GM23338 (cell line): Measurements from ENCODE around the gene CHST13. TPM values are rescaled to one million over a fixed set of nuclear protein-coding genes. Genes with fewer than 3 reads are reported as not detected.

Experiments
- ATAC-seq: fragments of 200-7000 bp; cut with Tn5 transposase; 3 replicates; pipeline ENCODE4 v1.9.1; 2020
- DNase-seq: peaks from one replicate; pipeline ENCODE4 v3.0.0-alpha.2; 2015; ENCODE audit warnings: low spot score
- H2AFZ ChIP-seq: fragments of 200-600 bp; sonication (generic); 2 replicates; pipeline ENCODE4 v1.8.0; 2016; ENCODE audit warnings: antibody characterized with exemption, mild to moderate bottlenecking, moderate library complexity
- H3F3A ChIP-seq: fragments of 200-600 bp; sonication (generic); replicated peaks from 2 replicates; pipeline ENCODE4 v1.8.0; 2017; ENCODE audit warnings: antibody characterized with exemption, mixed run types, low read depth
- H3K27ac ChIP-seq: fragments of 200-600 bp; sonication (generic); 2 replicates; pipeline ENCODE4 v1.6.1; 2016; ENCODE audit warnings: low read depth
- H3K27me3 ChIP-seq: fragments of 200-600 bp; sonication (generic); 2 replicates; pipeline ENCODE4 v1.8.0; 2016; ENCODE audit warnings: mild to moderate bottlenecking, mixed run types, moderate library complexity; ENCODE audit not compliant: insufficient read depth
- H3K36me3 ChIP-seq: fragments of 200-600 bp; sonication (generic); 2 replicates; pipeline ENCODE4 v1.8.0; 2016; ENCODE audit warnings: mild to moderate bottlenecking; ENCODE audit not compliant: insufficient read depth
- H3K4me1 ChIP-seq: fragments of 200-600 bp; sonication (generic); 2 replicates; pipeline ENCODE4 v1.8.0; 2016; ENCODE audit warnings: mild to moderate bottlenecking, moderate library complexity; ENCODE audit not compliant: insufficient read depth
- H3K4me2 ChIP-seq: fragments of 200-600 bp; sonication (generic); 2 replicates; pipeline ENCODE4 v1.7.1; 2017; ENCODE audit warnings: mixed run types
- H3K4me3 ChIP-seq: fragments of 200-600 bp; sonication (generic); 2 replicates; pipeline ENCODE4 v1.6.1; 2016; ENCODE audit warnings: mixed run types
- H3K79me2 ChIP-seq: fragments of 200-600 bp; sonication (generic); replicated peaks from 2 replicates; pipeline ENCODE4 v1.8.0; 2017; ENCODE audit warnings: mild to moderate bottlenecking; ENCODE audit not compliant: insufficient read depth
- H3K9me2 ChIP-seq: fragments of 200-600 bp; sonication (generic); 2 replicates; pipeline ENCODE4 v1.8.0; 2017; ENCODE audit not compliant: insufficient read depth
- H4K20me1 ChIP-seq: fragments of 200-600 bp; sonication (generic); replicated peaks from 2 replicates; pipeline ENCODE4 v1.8.0; 2017; ENCODE audit warnings: mild to moderate bottlenecking; ENCODE audit not compliant: insufficient read depth
- H3K27ac Mint-ChIP-seq: 2 replicates; pipeline ENCODE4 v1.8.0; 2020; ENCODE audit warnings: inconsistent platforms, mild to moderate bottlenecking, moderate library complexity, mixed read lengths
- H3K27me3 Mint-ChIP-seq: 3 replicates; pipeline ENCODE4 v1.8.0; 2022; ENCODE audit warnings: low read depth, mild to moderate bottlenecking, moderate library complexity, mixed read lengths, inconsistent platforms; ENCODE audit not compliant: insufficient read depth, poor library complexity
- H3K36me3 Mint-ChIP-seq: 3 replicates; pipeline ENCODE4 v1.8.0; 2021; ENCODE audit warnings: low read depth, mild to moderate bottlenecking, inconsistent platforms, moderate library complexity, mixed read lengths
- H3K4me1 Mint-ChIP-seq: 3 replicates; pipeline ENCODE4 v1.8.0; 2020; ENCODE audit warnings: mild to moderate bottlenecking, inconsistent platforms, mixed read lengths
- H3K4me3 Mint-ChIP-seq: 3 replicates; pipeline ENCODE4 v1.8.0; 2021; ENCODE audit warnings: moderate library complexity, mild to moderate bottlenecking, inconsistent platforms, mixed read lengths
- H3K9me3 Mint-ChIP-seq: 3 replicates; pipeline ENCODE4 v1.8.0; 2020; ENCODE audit warnings: moderate library complexity, mild to moderate bottlenecking, inconsistent platforms, mixed read lengths
- CREB1 ChIP-seq: fragments of 250-450 bp; sonication (Bioruptor Pico); IDR thresholded peaks from 2 replicates; pipeline ENCODE4 v1.5.0; 2020; ENCODE audit warnings: low read depth, mild to moderate bottlenecking, moderate library complexity
- CTCF ChIP-seq, 2 experiments: fragments of 200-600 bp in 1 of 2; sonication (generic) in 1 of 2; conservative IDR thresholded peaks; 2 replicates each; pipeline versions ENCODE4 v1.5.1 to v1.6.1; 2016 to 2017; ENCODE audit warnings: antibody characterized with exemption in 2 of 2, low read depth in 2 of 2, mild to moderate bottlenecking in 2 of 2, moderate library complexity in 1 of 2
- ETS1 ChIP-seq: IDR thresholded peaks from 2 replicates; pipeline ENCODE4 v1.6.1; 2016; ENCODE audit warnings: antibody characterized with exemption
- NANOG ChIP-seq: IDR thresholded peaks from 2 replicates; pipeline ENCODE4 v1.6.1; 2016; ENCODE audit warnings: antibody characterized with exemption, borderline replicate concordance
- STAT1 ChIP-seq: IDR thresholded peaks from one replicate; pipeline ENCODE4 v1.6.1; 2016; ENCODE audit warnings: antibody characterized with exemption; ENCODE audit not compliant: unreplicated experiment
- ZNF114 ChIP-seq: fragments of 250-450 bp; sonication (Bioruptor Pico); IDR thresholded peaks from 2 replicates; pipeline ENCODE4 v1.5.0; 2020; ENCODE audit warnings: mild to moderate bottlenecking, moderate library complexity
- ZNF462 ChIP-seq: fragments of 250-450 bp; sonication (Bioruptor Pico); IDR thresholded peaks from 2 replicates; pipeline ENCODE4 v1.5.0; 2020; ENCODE audit warnings: mild to moderate bottlenecking, moderate library complexity
- polyA plus RNA-seq: library from polyadenylated mRNA; unstranded; fragments of >200 nt; fragmentation: Nextera tagmentation; extraction: Ambion mirVana; gene quantifications from 2 replicates; pipeline ENCODE4 v1.2.1, GENCODE V29; 2016
- total RNA-seq: library from RNA; depleted of rRNA; stranded (reverse); fragments of >200 nt; shearing (Covaris generic); gene quantifications from 2 replicates; pipeline ENCODE4 v1.2.3, GENCODE V29; 2014

The CHST13 gene
- total and polyA plus RNA-seq, 2 experiments from 2014 or later, result 3.7 to 8.4 TPM

GRCh38 chr3:126486360-126486847, 37.6 kb upstream of the CHST13 start (continued):
- no peak for TF ChIP-seq ZNF462 (CRISPR knock-in tag)
- TF ChIP-seq CREB1 (CRISPR knock-in tag), result no peak
- no peak for TF ChIP-seq CTCF (conservative IDR thresholded peaks at IDR 0.05; ENCODE audit: low read depth in 2 of 2)
- TF ChIP-seq NANOG, result no peak
- TF ChIP-seq ETS1, result no peak

GRCh38 chr3:126487151-126487771, 36.7 kb upstream of the CHST13 start:
- H3K4me3 Mint-ChIP-seq, result no peak overlapping the region
- no peak for TF ChIP-seq NANOG
- TF ChIP-seq CTCF (conservative IDR thresholded peaks at IDR 0.05; ENCODE audit: low read depth in 2 of 2), result peak; percentile 38 to 63
- no peak for TF ChIP-seq STAT1
- TF ChIP-seq ZNF114, result no peak
- H2AFZ ChIP-seq, result peak overlapping the region; percentile 38; the same call in 1 of the 2 replicates
- no peaks in the 10 kb centered on the region for H4K20me1 ChIP-seq
- no peaks in the 10 kb centered on the region for H3F3A ChIP-seq
- no peak overlapping the region for H3K4me2 ChIP-seq
- peak; percentile 65 for ATAC-seq
- no peaks in the 10 kb centered on the region for H3K36me3 ChIP-seq
- H3K79me2 ChIP-seq, result no peaks in the 10 kb centered on the region
- H3K9me3 Mint-ChIP-seq, result no peaks in the 10 kb centered on the region
- no peaks in the 10 kb centered on the region for H3K36me3 Mint-ChIP-seq
- H3K27ac ChIP-seq, result no peak overlapping the region
- no peak overlapping the region for H3K4me3 ChIP-seq
- peaks cover 12% of the 10 kb centered on the region for H3K27me3 Mint-ChIP-seq
- H3K4me1 Mint-ChIP-seq, result peaks cover 51% of the 10 kb centered on the region
- H3K9me2 ChIP-seq, result no peaks in the 10 kb centered on the region
- peaks cover 17% of the 10 kb centered on the region for H3K4me1 ChIP-seq
- H3K27me3 ChIP-seq, result no peaks in the 10 kb centered on the region
- DNase-seq, result peak; percentile 72
- peak overlapping the region; percentile 91 for H3K27ac Mint-ChIP-seq
